Uterus (tissue), 4 donors: ENCODE measurements around the gene ZNF552. TPM values are rescaled to one million over a fixed set of nuclear protein-coding genes. Genes with fewer than 3 reads are reported as not detected.

Experiments
- DNase-seq, 2 donors: peaks; one replicate each; pipeline ENCODE4 v3.0.0-alpha.2; 2019 to 2020
- H3K27ac ChIP-seq, 2 donors: fragments of 200-600 bp; sonication (generic); 1 replicate in 1 of 2; 2 replicates in 1 of 2; pipeline ENCODE4 v1.5.1; 2016 to 2018
- H3K27me3 ChIP-seq, 2 donors: fragments of 200-600 bp; sonication (generic); one replicate each; pipeline ENCODE4 v1.5.1; 2018 to 2019; ENCODE audit warnings: control low read depth in 1 of 2
- H3K36me3 ChIP-seq, 2 donors: fragments of 200-600 bp; sonication (generic); one replicate each; pipeline ENCODE4 v1.5.1; 2019; ENCODE audit warnings: control low read depth in 1 of 2
- H3K4me1 ChIP-seq, 2 donors: fragments of 200-600 bp; sonication (generic); one replicate each; pipeline ENCODE4 v1.5.1; 2018 to 2019; ENCODE audit warnings: control low read depth in 1 of 2
- H3K4me3 ChIP-seq, 2 donors: fragments of 200-600 bp; sonication (generic); 1 replicate in 1 of 2; 2 replicates in 1 of 2; pipeline ENCODE4 v1.5.1; 2018 to 2019; ENCODE audit warnings: mild to moderate bottlenecking in 1 of 2
- H3K9me3 ChIP-seq, 2 donors: fragments of 200-600 bp; sonication (generic); one replicate each; pipeline ENCODE4 v1.5.1; 2019; ENCODE audit warnings: control low read depth in 1 of 2
- POLR2A ChIP-seq, 2 donors: fragments of 450-650 bp; IDR thresholded peaks; one replicate each; pipeline ENCODE4 v1.6.1; 2016; ENCODE audit warnings: antibody characterized with exemption in 2 of 2, mild to moderate bottlenecking in 1 of 2, moderate library complexity in 1 of 2
- intact Hi-C: fragments of 100-400 bp; cut with DNase I; formaldehyde crosslinking; loops from one replicate; pipeline ENCODE4 v1.15.1; 2023; ENCODE audit warnings: low total_unique reads
- total RNA-seq, 4 donors: library from RNA; depleted of rRNA in 3 of 4; stranded (reverse); fragments of >200 nt in 3 of 4; gene quantifications; one replicate each; pipeline versions ENCODE4 v1.1.0 to v1.2.4, GENCODE V29; 2014 to 2023
- TF ChIP-seq, protein P1 (sequence below), 4 experiments: fragments of 200-600 bp in 2 of 4; fragments of 450-650 bp in 2 of 4; sonication (generic) in 2 of 4; IDR thresholded peaks; one replicate each; pipeline ENCODE4 v1.5.1; 2016 to 2019; ENCODE audit warnings: antibody characterized with exemption in 4 of 4, mild to moderate bottlenecking in 2 of 4, moderate library complexity in 1 of 4
- donor health status: DM: yes; HTN: yes; CAD: no.

Gene ZNF552
- total RNA-seq, 4 donors from 2014 or later, result 0.77 to 15.0 (median 9.3) TPM

DNA sequence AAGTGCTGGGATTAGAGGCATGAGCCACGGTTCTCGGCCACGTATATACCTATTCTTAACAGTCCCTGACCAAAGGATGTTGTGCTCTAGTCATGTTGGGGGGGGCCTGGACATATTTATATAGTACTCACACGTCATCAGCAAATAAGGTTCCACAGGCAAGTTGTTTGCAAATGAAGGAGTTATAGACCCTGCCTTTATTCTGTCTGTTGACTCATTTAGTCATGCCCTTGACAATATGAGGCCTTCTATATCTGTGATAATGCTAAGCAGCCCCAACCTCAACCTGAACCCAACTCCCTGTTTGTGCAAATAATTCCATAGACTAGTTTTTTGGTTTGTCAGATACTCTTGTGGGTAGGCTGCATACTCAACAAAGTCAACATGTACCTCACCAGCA lies 36.4 kb downstream of the ZNF552 start:
- intact Hi-C loops, result no loop called here
- Histone ChIP-seq H3K27me3 (no peaks in the 10 kb centered on the region), H3K36me3 (no peaks in the 10 kb centered on the region), H3K9me3 (peaks cover 0 to 92% of the 10 kb centered on the region in 2 donors), H3K4me1 (no peaks in the 10 kb centered on the region), H3K4me3 (no peak overlapping the region), H3K27ac (no peak overlapping the region)
- no peak for TF ChIP-seq POLR2A (IDR thresholded peaks at IDR 0.05)
- TF ChIP-seq, protein P1, sequence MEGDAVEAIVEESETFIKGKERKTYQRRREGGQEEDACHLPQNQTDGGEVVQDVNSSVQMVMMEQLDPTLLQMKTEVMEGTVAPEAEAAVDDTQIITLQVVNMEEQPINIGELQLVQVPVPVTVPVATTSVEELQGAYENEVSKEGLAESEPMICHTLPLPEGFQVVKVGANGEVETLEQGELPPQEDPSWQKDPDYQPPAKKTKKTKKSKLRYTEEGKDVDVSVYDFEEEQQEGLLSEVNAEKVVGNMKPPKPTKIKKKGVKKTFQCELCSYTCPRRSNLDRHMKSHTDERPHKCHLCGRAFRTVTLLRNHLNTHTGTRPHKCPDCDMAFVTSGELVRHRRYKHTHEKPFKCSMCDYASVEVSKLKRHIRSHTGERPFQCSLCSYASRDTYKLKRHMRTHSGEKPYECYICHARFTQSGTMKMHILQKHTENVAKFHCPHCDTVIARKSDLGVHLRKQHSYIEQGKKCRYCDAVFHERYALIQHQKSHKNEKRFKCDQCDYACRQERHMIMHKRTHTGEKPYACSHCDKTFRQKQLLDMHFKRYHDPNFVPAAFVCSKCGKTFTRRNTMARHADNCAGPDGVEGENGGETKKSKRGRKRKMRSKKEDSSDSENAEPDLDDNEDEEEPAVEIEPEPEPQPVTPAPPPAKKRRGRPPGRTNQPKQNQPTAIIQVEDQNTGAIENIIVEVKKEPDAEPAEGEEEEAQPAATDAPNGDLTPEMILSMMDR (IDR thresholded peaks at IDR 0.05), result no peak
- DNase-seq, result no peak

DNA sequence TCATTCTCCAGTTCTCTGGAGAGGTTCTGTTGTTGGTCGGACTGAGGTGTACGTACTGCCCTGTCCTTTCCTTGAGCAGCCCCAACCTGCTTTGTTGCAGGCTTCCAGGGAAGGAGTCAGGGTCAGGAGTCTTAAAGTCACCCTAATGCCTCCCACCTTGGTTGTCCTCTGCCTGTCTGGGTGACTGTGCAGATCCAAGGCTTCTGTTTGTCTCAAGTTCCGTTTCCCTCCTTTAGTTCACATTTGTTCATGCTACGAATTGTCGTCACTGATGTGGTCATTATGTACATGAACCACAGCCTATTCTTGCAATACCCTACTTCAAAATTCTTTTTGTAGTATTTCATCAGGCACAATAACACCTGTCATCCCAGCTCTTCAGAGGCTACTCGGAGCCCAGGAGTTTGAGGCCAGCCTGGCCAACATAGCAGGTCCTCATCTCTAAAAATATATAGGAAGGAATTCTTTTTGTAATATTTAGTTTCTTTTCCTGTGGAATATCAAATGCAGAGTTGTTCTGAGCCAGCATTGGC lies 37.9 kb downstream of the ZNF552 start:
- Histone ChIP-seq H3K9me3 (peaks cover 0 to 97% of the 10 kb centered on the region in 2 donors), H3K27ac (no peak overlapping the region), H3K36me3 (no peaks in the 10 kb centered on the region), H3K4me3 (no peak overlapping the region), H3K27me3 (no peaks in the 10 kb centered on the region), H3K4me1 (no peaks in the 10 kb centered on the region)
- DNase-seq, result no peak
- intact Hi-C loops, result no loop called here
- TF ChIP-seq POLR2A (IDR thresholded peaks at IDR 0.05), result no peak
- TF ChIP-seq, protein P1 (IDR thresholded peaks at IDR 0.05), result no peak

DNA sequence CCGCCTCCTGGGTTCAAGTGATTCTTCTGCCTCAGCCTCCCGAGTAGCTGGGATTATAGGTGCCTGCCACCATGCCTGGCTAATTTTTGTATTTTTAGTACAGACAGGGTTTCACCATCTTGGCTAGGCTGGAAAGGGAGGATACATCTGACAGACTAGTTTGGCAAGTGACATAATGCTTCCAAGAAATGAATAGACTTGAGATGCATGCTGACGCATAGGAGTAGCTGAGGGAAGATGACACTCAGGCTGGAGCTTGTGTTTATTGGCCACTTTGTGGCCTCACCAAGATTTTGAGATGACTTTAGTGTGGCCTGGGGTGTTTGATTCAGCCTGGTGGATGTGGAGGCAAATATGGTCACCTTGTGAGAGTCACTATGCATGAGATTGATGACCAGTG lies 41.2 kb downstream of the ZNF552 start:
- Histone ChIP-seq H3K9me3 (peaks cover 0 to 78% of the 10 kb centered on the region in 2 donors), H3K27me3 (no peaks in the 10 kb centered on the region), H3K27ac (no peak overlapping the region), H3K36me3 (no peaks in the 10 kb centered on the region), H3K4me1 (no peaks in the 10 kb centered on the region), H3K4me3 (no peak overlapping the region)
- no peak for DNase-seq
- TF ChIP-seq, protein P1 (IDR thresholded peaks at IDR 0.05), result no peak
- TF ChIP-seq POLR2A (IDR thresholded peaks at IDR 0.05), result no peak
- intact Hi-C loops, result no loop called here

DNA sequence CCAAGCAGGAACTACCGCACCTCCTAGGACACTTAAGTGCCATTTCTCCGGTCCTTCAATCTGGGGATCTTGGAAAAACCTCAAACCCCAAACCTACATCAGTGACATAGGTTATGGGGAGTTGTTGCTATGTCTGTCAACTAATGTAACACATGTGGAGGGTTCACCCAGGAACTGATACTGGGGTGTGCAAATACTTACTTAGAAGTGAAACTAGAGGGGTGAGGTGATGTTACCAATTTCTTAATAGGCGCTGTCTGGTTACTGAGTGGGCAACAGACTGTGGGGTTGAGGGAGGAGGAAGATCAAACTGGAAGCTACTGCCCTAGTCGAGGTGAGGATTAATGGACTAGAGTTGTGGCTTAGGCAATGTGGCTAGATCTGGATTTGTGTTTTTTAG lies 43.3 kb downstream of the ZNF552 start:
- Histone ChIP-seq H3K4me3 (no peak overlapping the region), H3K27me3 (no peaks in the 10 kb centered on the region), H3K4me1 (no peaks in the 10 kb centered on the region), H3K36me3 (no peaks in the 10 kb centered on the region), H3K27ac (no peak overlapping the region), H3K9me3 (peaks cover 0 to 67% of the 10 kb centered on the region in 2 donors)
- intact Hi-C loops, result no loop called here
- no peak for DNase-seq
- TF ChIP-seq, protein P1 (IDR thresholded peaks at IDR 0.05), result no peak
- TF ChIP-seq POLR2A (IDR thresholded peaks at IDR 0.05), result no peak

DNA sequence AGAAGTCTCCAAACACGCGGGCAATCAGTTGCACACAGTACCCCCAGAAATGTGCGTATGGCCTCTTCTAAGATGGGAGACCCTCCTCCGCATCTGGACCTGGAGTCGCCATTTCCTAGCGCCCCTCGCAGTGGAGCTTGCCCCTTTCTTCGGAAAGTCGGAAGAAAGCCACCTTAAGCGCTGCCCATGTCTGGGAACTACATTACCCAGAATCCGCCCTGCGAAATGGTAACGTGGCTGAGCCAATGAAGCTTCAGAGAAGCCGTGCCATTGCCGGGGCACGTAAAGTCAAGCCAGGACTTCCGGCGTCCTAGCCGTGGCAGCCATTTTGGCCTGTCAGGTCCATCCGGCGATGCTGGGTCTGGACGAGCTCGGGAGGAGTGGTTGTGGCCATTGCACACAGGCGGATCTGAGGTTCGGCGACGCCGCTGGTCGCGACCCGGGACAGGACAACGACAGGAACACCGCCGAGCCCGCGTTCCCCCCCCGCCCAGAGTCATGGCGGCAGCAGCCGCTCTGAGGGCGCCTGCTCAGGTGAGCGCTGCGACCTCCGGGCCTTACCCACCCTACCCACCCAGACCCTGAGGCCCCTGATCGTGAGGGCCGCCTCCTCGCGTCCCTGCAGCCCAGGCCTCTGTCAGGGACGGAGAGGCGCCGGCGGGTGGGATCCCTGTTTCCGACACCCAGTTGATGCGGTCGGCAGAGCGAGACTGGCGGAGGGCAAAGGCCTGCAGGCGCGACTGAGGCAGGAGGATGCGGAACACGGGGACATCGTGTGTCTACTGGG lies 45.2 kb downstream of the ZNF552 start, which contains the start of gene ZNF586:
Gene ZNF586 (plus strand): TSS at position 332 of the 787 bp plus-strand sequence. CDS start 167 bp downstream, at position 499.
- peak within 1 kb of the TSS; percentile 62 to 65 for H3K27ac ChIP-seq
- TF ChIP-seq POLR2A (IDR thresholded peaks at IDR 0.05), result peak in 1 of 2 donors; percentile 31
- TF ChIP-seq, protein P1 (IDR thresholded peaks at IDR 0.05), result no peak

More for the DNA sequence above, 45.2 kb downstream of the ZNF552 start, which contains the start of gene ZNF586:
- DNase-seq, result peak; percentile 76
- Histone ChIP-seq H3K36me3 (no peaks in the 10 kb centered on the region), H3K27me3 (no peaks in the 10 kb centered on the region), H3K4me1 (no peaks in the 10 kb centered on the region), H3K9me3 (peaks cover 0 to 59% of the 10 kb centered on the region in 2 donors), H3K4me3 (peak within 1 kb of the TSS; percentile 90 to 91)
- intact Hi-C loops, result no loop called here
